ENCODE results near the gene SUB1. TPM values are rescaled to one million over a fixed set of nuclear protein-coding genes. Genes with fewer than 3 reads are reported as not detected.

SUB1 gene
- total RNA-seq, 2 donors from 2014 or later: 230 to 288 TPM

DNA sequence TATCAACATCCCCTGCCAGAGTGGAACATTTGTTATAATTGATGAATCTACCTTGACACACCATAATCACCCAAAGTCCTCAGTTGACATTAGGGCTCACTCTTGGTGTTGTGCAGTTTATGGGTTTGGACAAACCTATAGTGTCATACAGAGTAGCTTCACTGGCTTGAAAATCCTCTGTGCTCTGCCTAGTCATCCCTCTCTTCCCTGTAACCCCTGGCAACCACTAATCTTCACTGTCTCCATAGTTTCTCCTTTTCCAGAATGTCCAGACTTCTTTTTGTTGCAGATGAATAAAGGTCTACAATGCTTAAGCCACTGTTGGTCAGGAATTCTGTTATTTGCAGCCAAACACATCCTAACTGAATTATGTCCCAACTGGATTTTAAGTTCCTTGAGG lies 22.5 kb upstream of the SUB1 start:
- H3K4me1 Mint-ChIP-seq: peaks cover 30% of the 10 kb centered on the region
- no peak overlapping the region for H3K27ac Mint-ChIP-seq
- DNase-seq: no peak
- TF ChIP-seq, protein P1, sequence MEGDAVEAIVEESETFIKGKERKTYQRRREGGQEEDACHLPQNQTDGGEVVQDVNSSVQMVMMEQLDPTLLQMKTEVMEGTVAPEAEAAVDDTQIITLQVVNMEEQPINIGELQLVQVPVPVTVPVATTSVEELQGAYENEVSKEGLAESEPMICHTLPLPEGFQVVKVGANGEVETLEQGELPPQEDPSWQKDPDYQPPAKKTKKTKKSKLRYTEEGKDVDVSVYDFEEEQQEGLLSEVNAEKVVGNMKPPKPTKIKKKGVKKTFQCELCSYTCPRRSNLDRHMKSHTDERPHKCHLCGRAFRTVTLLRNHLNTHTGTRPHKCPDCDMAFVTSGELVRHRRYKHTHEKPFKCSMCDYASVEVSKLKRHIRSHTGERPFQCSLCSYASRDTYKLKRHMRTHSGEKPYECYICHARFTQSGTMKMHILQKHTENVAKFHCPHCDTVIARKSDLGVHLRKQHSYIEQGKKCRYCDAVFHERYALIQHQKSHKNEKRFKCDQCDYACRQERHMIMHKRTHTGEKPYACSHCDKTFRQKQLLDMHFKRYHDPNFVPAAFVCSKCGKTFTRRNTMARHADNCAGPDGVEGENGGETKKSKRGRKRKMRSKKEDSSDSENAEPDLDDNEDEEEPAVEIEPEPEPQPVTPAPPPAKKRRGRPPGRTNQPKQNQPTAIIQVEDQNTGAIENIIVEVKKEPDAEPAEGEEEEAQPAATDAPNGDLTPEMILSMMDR (conservative IDR thresholded peaks at IDR 0.05): no peak
- Histone ChIP-seq H3K4me3 (ENCODE audit: low read length) (no peak overlapping the region), H3K9me3 (ENCODE audit: control insufficient read depth, low read length) (no peaks in the 10 kb centered on the region), H3K36me3 (ENCODE audit: control insufficient read depth, insufficient read depth, low read length) (no peaks in the 10 kb centered on the region), H3K4me1 (ENCODE audit: control insufficient read depth, insufficient read depth, low read length) (peaks cover 8% of the 10 kb centered on the region), H3K27ac (ENCODE audit: low read depth, low read length) (no peak overlapping the region), H3K27me3 (ENCODE audit: control insufficient read depth, insufficient read depth, low read length, poor library complexity, severe bottlenecking) (no peaks in the 10 kb centered on the region), H3K9ac (ENCODE audit: extremely low read depth, low read length, poor library complexity, severe bottlenecking) (no peak overlapping the region)
- H3K4me3 Mint-ChIP-seq: no peak overlapping the region
- no peaks in the 10 kb centered on the region for H3K27me3 Mint-ChIP-seq (ENCODE audit: insufficient read depth)
- H3K9me3 Mint-ChIP-seq: peaks cover 5% of the 10 kb centered on the region
- no peaks in the 10 kb centered on the region for H3K36me3 Mint-ChIP-seq (ENCODE audit: low read depth)

DNA sequence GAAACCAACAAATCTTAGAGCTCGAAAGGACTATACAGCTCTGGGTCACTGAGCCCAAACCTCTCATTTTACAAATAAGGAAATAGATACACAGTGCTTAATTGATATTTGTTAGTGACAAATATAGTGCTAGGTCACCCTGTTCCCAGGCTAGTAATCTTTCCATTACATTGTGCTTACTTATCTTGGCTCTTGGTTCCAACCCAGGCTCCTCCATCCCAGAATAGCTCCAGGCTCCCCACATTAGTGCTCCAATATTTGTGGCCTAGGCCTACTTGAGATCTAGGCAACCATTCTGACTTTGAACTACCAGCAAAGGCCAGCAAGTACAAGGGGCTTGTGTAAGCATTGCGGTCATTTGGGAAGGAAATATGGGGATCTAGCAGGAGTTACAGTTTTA lies 21.7 kb upstream of the SUB1 start:
- TF ChIP-seq, protein P1 (conservative IDR thresholded peaks at IDR 0.05): no peak
- Histone ChIP-seq H3K4me3 (ENCODE audit: low read length) (no peak overlapping the region), H3K9ac (ENCODE audit: extremely low read depth, low read length, poor library complexity, severe bottlenecking) (no peak overlapping the region), H3K27ac (ENCODE audit: low read depth, low read length) (no peak overlapping the region), H3K27me3 (ENCODE audit: control insufficient read depth, insufficient read depth, low read length, poor library complexity, severe bottlenecking) (no peaks in the 10 kb centered on the region), H3K9me3 (ENCODE audit: control insufficient read depth, low read length) (no peaks in the 10 kb centered on the region), H3K4me1 (ENCODE audit: control insufficient read depth, insufficient read depth, low read length) (peaks cover 8% of the 10 kb centered on the region), H3K36me3 (ENCODE audit: control insufficient read depth, insufficient read depth, low read length) (no peaks in the 10 kb centered on the region)
- Mint-ChIP-seq H3K27me3 (ENCODE audit: insufficient read depth) (peaks cover under 1% of the 10 kb centered on the region), H3K9me3 (peaks cover 5% of the 10 kb centered on the region), H3K27ac (no peak overlapping the region), H3K36me3 (ENCODE audit: low read depth) (no peaks in the 10 kb centered on the region), H3K4me3 (no peak overlapping the region), H3K4me1 (peaks cover 28% of the 10 kb centered on the region)
- WGBS, 2 experiments (ENCODE audit: insufficient coverage in 1 of 2, insufficient read length in 1 of 2): 90 to 100% methylated on average over 2 of the region's 2 CpGs
- DNase-seq: no peak

DNA sequence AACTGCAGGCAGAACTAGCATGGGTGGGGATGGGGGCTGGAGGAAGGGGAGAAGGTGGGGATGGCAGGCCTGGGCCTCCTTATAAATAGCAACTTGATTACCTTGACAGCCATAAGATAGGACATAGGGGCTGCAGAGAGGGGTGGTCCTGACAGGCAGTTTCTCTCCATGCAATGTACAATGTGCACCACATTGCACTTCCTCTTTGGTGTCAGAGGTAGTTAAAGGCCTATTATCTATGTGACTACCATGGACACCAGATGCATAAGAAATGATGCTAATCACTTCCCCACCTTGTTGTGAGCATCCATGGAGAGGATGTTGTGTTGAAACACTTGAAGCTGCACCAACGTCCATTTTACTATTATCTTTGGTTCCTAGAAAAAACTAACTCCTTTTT lies 20.2 kb upstream of the SUB1 start:
- no peaks in the 10 kb centered on the region for H3K36me3 ChIP-seq (ENCODE audit: control insufficient read depth, insufficient read depth, low read length)
- H3K9me3 Mint-ChIP-seq: peaks cover 9% of the 10 kb centered on the region

More for the DNA sequence above, 20.2 kb upstream of the SUB1 start:
- WGBS, 2 experiments (ENCODE audit: insufficient coverage in 1 of 2, insufficient read length in 1 of 2): 86% methylated on average over 1 of the region's 1 CpG; no CpG with 5 or more reads in 1 of the 2 experiments
- Mint-ChIP-seq H3K27me3 (ENCODE audit: insufficient read depth) (peaks cover 2% of the 10 kb centered on the region), H3K4me3 (no peak overlapping the region), H3K27ac (no peak overlapping the region), H3K4me1 (peaks cover 21% of the 10 kb centered on the region), H3K36me3 (ENCODE audit: low read depth) (no peaks in the 10 kb centered on the region)
- Histone ChIP-seq H3K27ac (ENCODE audit: low read depth, low read length) (no peak overlapping the region), H3K4me1 (ENCODE audit: control insufficient read depth, insufficient read depth, low read length) (peaks cover 6% of the 10 kb centered on the region), H3K9ac (ENCODE audit: extremely low read depth, low read length, poor library complexity, severe bottlenecking) (no peak overlapping the region), H3K4me3 (ENCODE audit: low read length) (no peak overlapping the region), H3K9me3 (ENCODE audit: control insufficient read depth, low read length) (no peaks in the 10 kb centered on the region), H3K27me3 (ENCODE audit: control insufficient read depth, insufficient read depth, low read length, poor library complexity, severe bottlenecking) (no peaks in the 10 kb centered on the region)
- DNase-seq: no peak
- TF ChIP-seq, protein P1 (conservative IDR thresholded peaks at IDR 0.05): no peak
